ENCODE data around the gene S100PBP. TPM values are rescaled to one million over a fixed set of nuclear protein-coding genes. Genes with fewer than 3 reads are reported as not detected.

Gene S100PBP
- total and polyA plus RNA-seq, 2 of the 13 experiments (the other 11 are each of a cell fraction or from before 2014, with no cell fraction given): 20.4 to 26.1 TPM

GRCh38 chr1:32818804-32819541 is 1.5 kb downstream of the S100PBP start:
- Histone ChIP-seq H4K20me1 (ENCODE audit: insufficient read depth, low read length) (peaks cover 3% of the 10 kb centered on the region), H3K9ac (ENCODE audit: insufficient read depth, low read depth, low read length) (peak overlapping the region; percentile 94), H2AFZ (ENCODE audit: low read length) (no peak overlapping the region), H3K4me3 (replicated peaks in 1 of 3; ENCODE audit: insufficient read depth in 1 of 3, low read depth in 2 of 3, low read length in 3 of 3) (peak overlapping the region; percentile 83 to 100 (median 86)), H3K36me3 (replicated peaks in 1 of 2; ENCODE audit: control insufficient read depth in 1 of 2, insufficient read depth in 2 of 2, low read length in 2 of 2) (peaks cover 0 to 5% of the 10 kb centered on the region in 2 experiments; a peak in 2 of 5 replicates), H3K4me1 (ENCODE audit: insufficient read depth, low read length) (peaks cover 29% of the 10 kb centered on the region), H3K79me2 (ENCODE audit: insufficient read depth, low read length) (peaks cover 57% of the 10 kb centered on the region), H3K4me2 (ENCODE audit: low read depth, low read length) (peak overlapping the region; percentile 90), H3K27ac (ENCODE audit: extremely low read length, insufficient read depth, low read length) (peak overlapping the region; percentile 93), H3K9me3 (ENCODE audit: low read length) (no peaks in the 10 kb centered on the region), H3K27me3 (ENCODE audit: control insufficient read depth in 1 of 2, insufficient read depth in 2 of 2, low read length in 2 of 2) (peaks cover 0 to 5% of the 10 kb centered on the region in 2 experiments; a peak in 1 of 5 replicates)
- no peak for FAIRE-seq
- no peak for DNase-seq (ENCODE audit: low spot score)
- ChIA-PET CTCF (ENCODE audit: low intra/inter-chr PET ratio, low total read pairs) (no interaction called here), POLR2A (no interaction called here)
- intact Hi-C loops (cut with micrococcal nuclease; ENCODE audit: unreplicated experiment): loop anchor here (5.0 kb wide), 1 partner anchor 53 kb away; the partner anchor contains the start of gene FNDC5
- WGBS (ENCODE audit: low lambda C conversion rate): 73% methylated on average over 11 of the region's 11 CpGs
- no TSS peak for BruUV-seq (replicated peaks)
- no peak for ATAC-seq
- no peak for TF ChIP-seq ZNF788 (CRISPR knock-in tag; IDR thresholded peaks at IDR 0.05; ENCODE audit: borderline replicate concordance)
- no peak for TF ChIP-seq CHCHD3 (CRISPR knock-in tag; IDR thresholded peaks at IDR 0.05)
- no peak for TF ChIP-seq ZZZ3 (CRISPR knock-in tag; IDR thresholded peaks at IDR 0.05; ENCODE audit: borderline replicate concordance)
- TF ChIP-seq, protein P1, sequence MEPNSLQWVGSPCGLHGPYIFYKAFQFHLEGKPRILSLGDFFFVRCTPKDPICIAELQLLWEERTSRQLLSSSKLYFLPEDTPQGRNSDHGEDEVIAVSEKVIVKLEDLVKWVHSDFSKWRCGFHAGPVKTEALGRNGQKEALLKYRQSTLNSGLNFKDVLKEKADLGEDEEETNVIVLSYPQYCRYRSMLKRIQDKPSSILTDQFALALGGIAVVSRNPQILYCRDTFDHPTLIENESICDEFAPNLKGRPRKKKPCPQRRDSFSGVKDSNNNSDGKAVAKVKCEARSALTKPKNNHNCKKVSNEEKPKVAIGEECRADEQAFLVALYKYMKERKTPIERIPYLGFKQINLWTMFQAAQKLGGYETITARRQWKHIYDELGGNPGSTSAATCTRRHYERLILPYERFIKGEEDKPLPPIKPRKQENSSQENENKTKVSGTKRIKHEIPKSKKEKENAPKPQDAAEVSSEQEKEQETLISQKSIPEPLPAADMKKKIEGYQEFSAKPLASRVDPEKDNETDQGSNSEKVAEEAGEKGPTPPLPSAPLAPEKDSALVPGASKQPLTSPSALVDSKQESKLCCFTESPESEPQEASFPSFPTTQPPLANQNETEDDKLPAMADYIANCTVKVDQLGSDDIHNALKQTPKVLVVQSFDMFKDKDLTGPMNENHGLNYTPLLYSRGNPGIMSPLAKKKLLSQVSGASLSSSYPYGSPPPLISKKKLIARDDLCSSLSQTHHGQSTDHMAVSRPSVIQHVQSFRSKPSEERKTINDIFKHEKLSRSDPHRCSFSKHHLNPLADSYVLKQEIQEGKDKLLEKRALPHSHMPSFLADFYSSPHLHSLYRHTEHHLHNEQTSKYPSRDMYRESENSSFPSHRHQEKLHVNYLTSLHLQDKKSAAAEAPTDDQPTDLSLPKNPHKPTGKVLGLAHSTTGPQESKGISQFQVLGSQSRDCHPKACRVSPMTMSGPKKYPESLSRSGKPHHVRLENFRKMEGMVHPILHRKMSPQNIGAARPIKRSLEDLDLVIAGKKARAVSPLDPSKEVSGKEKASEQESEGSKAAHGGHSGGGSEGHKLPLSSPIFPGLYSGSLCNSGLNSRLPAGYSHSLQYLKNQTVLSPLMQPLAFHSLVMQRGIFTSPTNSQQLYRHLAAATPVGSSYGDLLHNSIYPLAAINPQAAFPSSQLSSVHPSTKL (CRISPR knock-in tag; IDR thresholded peaks at IDR 0.05): no peak
- no peak for TF ChIP-seq TGIF2 (CRISPR knock-in tag; IDR thresholded peaks at IDR 0.05)
- TF ChIP-seq ZBTB14 (CRISPR knock-in tag; IDR thresholded peaks at IDR 0.05): no peak
- no peak for TF ChIP-seq ASH2L (IDR thresholded peaks at IDR 0.05; ENCODE audit: insufficient read length, low read depth, low read length)
- TF ChIP-seq, protein P2, sequence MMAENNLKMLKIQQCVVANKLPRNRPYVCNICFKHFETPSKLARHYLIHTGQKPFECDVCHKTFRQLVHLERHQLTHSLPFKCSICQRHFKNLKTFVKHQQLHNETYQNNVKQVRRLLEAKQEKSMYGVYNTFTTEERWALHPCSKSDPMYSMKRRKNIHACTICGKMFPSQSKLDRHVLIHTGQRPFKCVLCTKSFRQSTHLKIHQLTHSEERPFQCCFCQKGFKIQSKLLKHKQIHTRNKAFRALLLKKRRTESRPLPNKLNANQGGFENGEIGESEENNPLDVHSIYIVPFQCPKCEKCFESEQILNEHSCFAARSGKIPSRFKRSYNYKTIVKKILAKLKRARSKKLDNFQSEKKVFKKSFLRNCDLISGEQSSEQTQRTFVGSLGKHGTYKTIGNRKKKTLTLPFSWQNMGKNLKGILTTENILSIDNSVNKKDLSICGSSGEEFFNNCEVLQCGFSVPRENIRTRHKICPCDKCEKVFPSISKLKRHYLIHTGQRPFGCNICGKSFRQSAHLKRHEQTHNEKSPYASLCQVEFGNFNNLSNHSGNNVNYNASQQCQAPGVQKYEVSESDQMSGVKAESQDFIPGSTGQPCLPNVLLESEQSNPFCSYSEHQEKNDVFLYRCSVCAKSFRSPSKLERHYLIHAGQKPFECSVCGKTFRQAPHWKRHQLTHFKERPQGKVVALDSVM (CRISPR knock-in tag; IDR thresholded peaks at IDR 0.05): peak; percentile 58; the same call in 1 of the 2 replicates
- in situ Hi-C loops (cut with HindIII; ENCODE audit: extremely low pct_ligation_motif_present, low pct_unique_long_range_greater_than_20kb): no loop called here
